Neural cell (in vitro differentiated cells): ENCODE measurements around the gene TRIP6. TPM values are rescaled to one million over a fixed set of nuclear protein-coding genes. Genes with fewer than 3 reads are reported as not detected.

Experiments
- H2AFZ ChIP-seq: fragments of 200-600, 300-800 bp; sonication (generic), shearing (Covaris generic); 2 replicates; pipeline ENCODE4 v1.6.0; 2014; ENCODE audit warnings: low read depth, mild to moderate bottlenecking, antibody characterized with exemption, low read length, moderate library complexity
- H3F3A ChIP-seq: fragments of 200-600 bp; shearing (Covaris generic); 2 replicates; pipeline ENCODE4 v1.6.1; 2016; ENCODE audit warnings: mild to moderate bottlenecking, moderate library complexity, mixed read lengths, antibody characterized with exemption, low read length; ENCODE audit not compliant: insufficient read depth, poor library complexity, severe bottlenecking
- H3K27ac ChIP-seq: fragments of 200-600, 300-800 bp; sonication (generic), shearing (Covaris generic); 2 replicates; pipeline ENCODE4 v1.5.1; 2014; ENCODE audit warnings: mild to moderate bottlenecking, low read length, moderate library complexity
- H3K27me3 ChIP-seq: fragments of 300-800, 200-600 bp; sonication (generic), shearing (Covaris generic); 2 replicates; pipeline ENCODE4 v1.6.0; 2014; ENCODE audit warnings: mild to moderate bottlenecking, low read depth, low read length, moderate library complexity; ENCODE audit not compliant: insufficient read depth
- H3K36me3 ChIP-seq: fragments of 300-800, 200-600 bp; sonication (generic), shearing (Covaris generic); 2 replicates; pipeline ENCODE4 v1.5.1; 2014; ENCODE audit warnings: mild to moderate bottlenecking, antibody characterized with exemption, low read length, moderate library complexity; ENCODE audit not compliant: insufficient read depth
- H3K4me2 ChIP-seq: fragments of 300-800, 200-600 bp; sonication (generic), shearing (Covaris generic); 2 replicates; pipeline ENCODE4 v1.6.0; 2014; ENCODE audit warnings: mild to moderate bottlenecking, low read length
- H3K4me3 ChIP-seq: fragments of 300-800, 200-600 bp; sonication (generic), shearing (Covaris generic); 2 replicates; pipeline ENCODE4 v1.5.1; 2014; ENCODE audit warnings: mild to moderate bottlenecking, low read length, moderate library complexity
- H3K79me2 ChIP-seq: fragments of 200-600 bp; shearing (Covaris generic); replicated peaks from 2 replicates; pipeline ENCODE4 v1.6.0; 2014; ENCODE audit warnings: mild to moderate bottlenecking, low read length, moderate library complexity; ENCODE audit not compliant: insufficient read depth
- H3K9ac ChIP-seq: fragments of 300-800, 200-600 bp; sonication (generic), shearing (Covaris generic); 2 replicates; pipeline ENCODE4 v1.6.1; 2016; ENCODE audit warnings: mild to moderate bottlenecking, low read length, mixed read lengths
- H3K9me2 ChIP-seq: fragments of 200-600 bp; shearing (Covaris generic); 2 replicates; pipeline ENCODE4 v1.6.1; 2016; ENCODE audit warnings: mild to moderate bottlenecking, low read length, mixed read lengths; ENCODE audit not compliant: insufficient read depth
- H3K9me3 ChIP-seq: fragments of 200-600, 300-800 bp; sonication (generic), shearing (Covaris generic); 2 replicates; pipeline ENCODE4 v1.6.1; 2016; ENCODE audit warnings: mild to moderate bottlenecking, mixed run types, low read length, moderate library complexity, mixed read lengths
- H4K20me1 ChIP-seq: fragments of 200-600 bp; shearing (Covaris generic); 2 replicates; pipeline ENCODE4 v1.6.1; 2016; ENCODE audit warnings: mild to moderate bottlenecking, mixed run types; ENCODE audit not compliant: insufficient read depth
- EP300 ChIP-seq: fragments of 450-650 bp; conservative IDR thresholded peaks from 2 replicates; pipeline ENCODE4 v1.6.1; 2014; ENCODE audit warnings: antibody characterized with exemption, mild to moderate bottlenecking, moderate library complexity; ENCODE audit not compliant: poor library complexity, severe bottlenecking
- EZH2 ChIP-seq: fragments of 200-600, 300-800 bp; shearing (Covaris generic), sonication (generic); IDR thresholded peaks from 2 replicates; pipeline ENCODE4 v1.6.1; 2014; ENCODE audit warnings: antibody characterized with exemption, low read length, borderline replicate concordance, mild to moderate bottlenecking; ENCODE audit not compliant: insufficient read depth, poor library complexity, severe bottlenecking
- MXI1 ChIP-seq: fragments of 450-650 bp; conservative IDR thresholded peaks from 2 replicates; pipeline ENCODE4 v1.6.1; 2014; ENCODE audit warnings: antibody characterized with exemption, mild to moderate bottlenecking; ENCODE audit not compliant: poor library complexity, severe bottlenecking
- POLR2AphosphoS5 ChIP-seq: IDR thresholded peaks from 2 replicates; pipeline ENCODE4 v1.6.1; 2012
- RAD21 ChIP-seq: fragments of 450-650 bp; conservative IDR thresholded peaks from 2 replicates; pipeline ENCODE4 v1.6.1; 2014; ENCODE audit warnings: antibody characterized with exemption, mild to moderate bottlenecking, moderate library complexity
- REST ChIP-seq: IDR thresholded peaks from 2 replicates; pipeline ENCODE4 v1.6.1; 2012; ENCODE audit warnings: borderline replicate concordance
- SMC3 ChIP-seq: fragments of 450-650 bp; conservative IDR thresholded peaks from 2 replicates; pipeline ENCODE4 v1.6.1; 2014; ENCODE audit warnings: antibody characterized with exemption, mild to moderate bottlenecking, moderate library complexity; ENCODE audit not compliant: poor library complexity
- TAF1 ChIP-seq: IDR thresholded peaks from 2 replicates; pipeline ENCODE4 v1.6.1; 2012; ENCODE audit warnings: low read depth
- polyA plus RNA-seq: library from polyadenylated mRNA; depleted of rRNA; stranded (reverse); fragments of >200 nt; gene quantifications from 2 replicates; pipeline ENCODE4 v1.2.3, GENCODE V29; 2014
- TF ChIP-seq, protein P1 (sequence below): fragments of 450-650 bp; IDR thresholded peaks from 2 replicates; pipeline ENCODE4 v1.5.1; 2014; ENCODE audit warnings: antibody characterized with exemption, mild to moderate bottlenecking, moderate library complexity; ENCODE audit not compliant: poor library complexity, severe bottlenecking

TRIP6 gene
- polyA plus RNA-seq, 1 donor from 2014 or later = 2.1 TPM

GRCh38 chr7:100836812-100837098, 30.4 kb upstream of the TRIP6 start:
- H2AFZ ChIP-seq = peak overlapping the region; percentile 97
- peak overlapping the region; percentile 63 for H3K4me3 ChIP-seq
- TF ChIP-seq RAD21 = no peak
- TF ChIP-seq EP300 = no peak
- TF ChIP-seq REST = no peak
- TF ChIP-seq TAF1 = no peak
- TF ChIP-seq, protein P1, sequence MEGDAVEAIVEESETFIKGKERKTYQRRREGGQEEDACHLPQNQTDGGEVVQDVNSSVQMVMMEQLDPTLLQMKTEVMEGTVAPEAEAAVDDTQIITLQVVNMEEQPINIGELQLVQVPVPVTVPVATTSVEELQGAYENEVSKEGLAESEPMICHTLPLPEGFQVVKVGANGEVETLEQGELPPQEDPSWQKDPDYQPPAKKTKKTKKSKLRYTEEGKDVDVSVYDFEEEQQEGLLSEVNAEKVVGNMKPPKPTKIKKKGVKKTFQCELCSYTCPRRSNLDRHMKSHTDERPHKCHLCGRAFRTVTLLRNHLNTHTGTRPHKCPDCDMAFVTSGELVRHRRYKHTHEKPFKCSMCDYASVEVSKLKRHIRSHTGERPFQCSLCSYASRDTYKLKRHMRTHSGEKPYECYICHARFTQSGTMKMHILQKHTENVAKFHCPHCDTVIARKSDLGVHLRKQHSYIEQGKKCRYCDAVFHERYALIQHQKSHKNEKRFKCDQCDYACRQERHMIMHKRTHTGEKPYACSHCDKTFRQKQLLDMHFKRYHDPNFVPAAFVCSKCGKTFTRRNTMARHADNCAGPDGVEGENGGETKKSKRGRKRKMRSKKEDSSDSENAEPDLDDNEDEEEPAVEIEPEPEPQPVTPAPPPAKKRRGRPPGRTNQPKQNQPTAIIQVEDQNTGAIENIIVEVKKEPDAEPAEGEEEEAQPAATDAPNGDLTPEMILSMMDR = no peak
- no peak for TF ChIP-seq EZH2
- TF ChIP-seq POLR2AphosphoS5 = no peak
- no peak for TF ChIP-seq SMC3
- no peak for TF ChIP-seq MXI1
- no peaks in the 10 kb centered on the region for H3K79me2 ChIP-seq
- no peaks in the 10 kb centered on the region for H3K27me3 ChIP-seq
- H3F3A ChIP-seq = no peaks in the 10 kb centered on the region
- peak overlapping the region; percentile 55 for H3K4me2 ChIP-seq
- peak overlapping the region; percentile 68 for H3K9ac ChIP-seq
- H3K36me3 ChIP-seq = no peaks in the 10 kb centered on the region
- H3K9me2 ChIP-seq = no peaks in the 10 kb centered on the region
- H3K27ac ChIP-seq = peak overlapping the region; percentile 85
- no peaks in the 10 kb centered on the region for H3K9me3 ChIP-seq
- no peaks in the 10 kb centered on the region for H4K20me1 ChIP-seq

- no peaks in the 10 kb centered on the region for H3K36me3 ChIP-seq
- no peaks in the 10 kb centered on the region for H3K9me2 ChIP-seq
- H4K20me1 ChIP-seq = no peaks in the 10 kb centered on the region
- no peaks in the 10 kb centered on the region for H3K79me2 ChIP-seq
- no peaks in the 10 kb centered on the region for H3K9me3 ChIP-seq
- H3K27me3 ChIP-seq = no peaks in the 10 kb centered on the region
- peak overlapping the region; percentile 64 for H3K4me2 ChIP-seq
- peak overlapping the region; percentile 68 for H3K9ac ChIP-seq
- H3F3A ChIP-seq = no peaks in the 10 kb centered on the region
- H2AFZ ChIP-seq = peak overlapping the region; percentile 97
- TF ChIP-seq REST (peak; percentile 70), SMC3 (peak; percentile 20), EP300 (peak; percentile 41), MXI1 (peak; percentile 75), TAF1 (peak; percentile 71), POLR2AphosphoS5 (peak; percentile 77), RAD21 (no peak), EZH2 (no peak)
- TF ChIP-seq, protein P1 = no peak
- peak overlapping the region; percentile 85 for H3K27ac ChIP-seq
- H3K4me3 ChIP-seq = peak overlapping the region; percentile 63
Observed at GRCh38 chr7:100837099-100837836, 29.9 kb upstream of the TRIP6 start.
